Smooth muscle cell (in vitro differentiated cells): ENCODE measurements around the gene ZNF554. TPM values are rescaled to one million over a fixed set of nuclear protein-coding genes. Genes with fewer than 3 reads are reported as not detected.
A peak's percentile ranks its signal among the peaks of the same experiment; 100 is the strongest.

ENCODE experiments used
- DNase-seq: peaks from one replicate; lab custom pipeline; 2025; ENCODE audit not compliant: unreplicated experiment; lab: John Stamatoyannopoulos, UW
- H2AFZ ChIP-seq: fragments of 200-600 bp; sonication (generic); 2 replicates; pipeline ENCODE4 v1.6.0; 2016; ENCODE audit warnings: antibody characterized with exemption, low read depth, mild to moderate bottlenecking
- H3F3A ChIP-seq: fragments of 200-600 bp; sonication (generic); 2 replicates; pipeline ENCODE4 v1.6.0; 2017; ENCODE audit warnings: antibody characterized with exemption, low read depth
- H3K27ac ChIP-seq: fragments of 200-600 bp; sonication (generic); 2 replicates; pipeline ENCODE4 v1.5.1; 2016; ENCODE audit warnings: low read depth, mild to moderate bottlenecking
- H3K27me3 ChIP-seq: fragments of 200-600 bp; sonication (generic); 2 replicates; pipeline ENCODE4 v1.6.1; 2016; ENCODE audit warnings: low read depth, mild to moderate bottlenecking
- H3K36me3 ChIP-seq: fragments of 200-600 bp; sonication (generic); 2 replicates; pipeline ENCODE4 v1.5.1; 2016; ENCODE audit warnings: low read depth
- H3K4me1 ChIP-seq: fragments of 200-600 bp; sonication (generic); 2 replicates; pipeline ENCODE4 v1.5.1; 2016; ENCODE audit warnings: low read depth
- H3K4me2 ChIP-seq: fragments of 200-600 bp; sonication (generic); 2 replicates; pipeline ENCODE4 v1.6.0; 2016; ENCODE audit warnings: mild to moderate bottlenecking
- H3K4me3 ChIP-seq: fragments of 200-600 bp; sonication (generic); 2 replicates; pipeline ENCODE4 v1.5.1; 2016; ENCODE audit warnings: mild to moderate bottlenecking
- H3K79me2 ChIP-seq: fragments of 200-600 bp; sonication (generic); 2 replicates; pipeline ENCODE4 v1.6.0; 2016; ENCODE audit warnings: low read depth, mild to moderate bottlenecking
- H3K9ac ChIP-seq: fragments of 200-600 bp; sonication (generic); 2 replicates; pipeline ENCODE4 v1.6.0; 2016; ENCODE audit warnings: low read depth
- H3K9me3 ChIP-seq: fragments of 200-600 bp; sonication (generic); replicated peaks from 2 replicates; pipeline ENCODE4 v1.5.1; 2016; ENCODE audit warnings: low read depth
- H4K20me1 ChIP-seq: fragments of 200-600 bp; sonication (generic); 2 replicates; pipeline ENCODE4 v1.6.0; 2016; ENCODE audit warnings: low read depth
- WGBS: methylation state at CpG from one replicate; pipeline ENCODE4 v1.1.7; 2016; ENCODE audit warnings: low lambda C conversion rate; 5-methylcytosine and 5-hydroxymethylcytosine counted together
- polyA plus RNA-seq: library from polyadenylated mRNA; unstranded; fragments of >200 nt; fragmentation: Nextera tagmentation; extraction: Ambion mirVana; gene quantifications from 2 replicates; pipeline ENCODE4 v1.2.1, GENCODE V29; 2016
- total RNA-seq: library from RNA; depleted of rRNA; stranded (reverse); fragments of >200 nt; gene quantifications from 2 replicates; pipeline ENCODE4 v1.2.3, GENCODE V29; 2014
- TF ChIP-seq, protein P1 (sequence below): fragments of 200-600 bp; sonication (generic); IDR thresholded peaks from 2 replicates; pipeline ENCODE4 v1.5.1; 2017; ENCODE audit warnings: borderline replicate concordance, mild to moderate bottlenecking, antibody characterized with exemption; ENCODE audit not compliant: insufficient read depth, poor library complexity, severe bottlenecking

ZNF554 gene
- total RNA-seq = 3.0 and 4.8 TPM in 2 replicates
- 2.3 and 4.6 TPM in 2 replicates for polyA plus RNA-seq

DNA sequence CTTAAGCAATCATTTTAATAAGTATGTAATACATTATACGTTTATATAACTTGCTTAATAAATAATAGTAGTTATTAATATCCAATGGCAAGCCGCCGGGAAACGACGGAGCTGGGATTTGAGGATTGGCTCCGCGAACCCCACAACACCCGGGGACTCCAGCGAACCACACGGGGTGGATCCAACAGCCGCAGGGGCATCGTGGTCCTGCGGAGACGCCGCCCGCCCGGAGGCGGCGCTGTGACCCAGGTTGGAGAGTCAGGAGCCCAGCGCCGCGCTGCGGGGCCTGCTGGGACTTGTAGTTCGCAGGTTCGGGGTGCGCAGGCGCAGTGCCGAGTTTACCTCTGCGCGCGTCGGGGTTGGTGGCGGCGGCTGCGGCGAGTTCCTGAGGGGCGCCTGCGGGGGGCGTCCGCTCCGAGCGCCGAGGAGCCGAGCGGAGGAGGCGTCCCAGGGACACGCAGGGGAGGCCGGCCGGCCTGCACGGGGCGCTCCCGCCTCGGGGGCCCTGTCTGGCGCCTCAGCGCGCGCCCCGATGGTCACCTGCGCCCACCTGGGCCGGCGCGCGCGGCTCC is at the start of gene ZNF554:
ZNF554 (plus strand) TSS at position 329 of the 572 bp plus-strand sequence; CDS start at position 533, 204 bp downstream.
- no peaks in the 10 kb centered on the region for H3K4me1 ChIP-seq
- H3K36me3 ChIP-seq = no peaks in the 10 kb centered on the region
- H3K27me3 ChIP-seq = no peaks in the 10 kb centered on the region
- H3K27ac ChIP-seq = no peak within 1 kb of the TSS
- TF ChIP-seq, protein P1, sequence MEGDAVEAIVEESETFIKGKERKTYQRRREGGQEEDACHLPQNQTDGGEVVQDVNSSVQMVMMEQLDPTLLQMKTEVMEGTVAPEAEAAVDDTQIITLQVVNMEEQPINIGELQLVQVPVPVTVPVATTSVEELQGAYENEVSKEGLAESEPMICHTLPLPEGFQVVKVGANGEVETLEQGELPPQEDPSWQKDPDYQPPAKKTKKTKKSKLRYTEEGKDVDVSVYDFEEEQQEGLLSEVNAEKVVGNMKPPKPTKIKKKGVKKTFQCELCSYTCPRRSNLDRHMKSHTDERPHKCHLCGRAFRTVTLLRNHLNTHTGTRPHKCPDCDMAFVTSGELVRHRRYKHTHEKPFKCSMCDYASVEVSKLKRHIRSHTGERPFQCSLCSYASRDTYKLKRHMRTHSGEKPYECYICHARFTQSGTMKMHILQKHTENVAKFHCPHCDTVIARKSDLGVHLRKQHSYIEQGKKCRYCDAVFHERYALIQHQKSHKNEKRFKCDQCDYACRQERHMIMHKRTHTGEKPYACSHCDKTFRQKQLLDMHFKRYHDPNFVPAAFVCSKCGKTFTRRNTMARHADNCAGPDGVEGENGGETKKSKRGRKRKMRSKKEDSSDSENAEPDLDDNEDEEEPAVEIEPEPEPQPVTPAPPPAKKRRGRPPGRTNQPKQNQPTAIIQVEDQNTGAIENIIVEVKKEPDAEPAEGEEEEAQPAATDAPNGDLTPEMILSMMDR = peak; percentile 88
- no peaks in the 10 kb centered on the region for H4K20me1 ChIP-seq
- H2AFZ ChIP-seq = peak within 1 kb of the TSS; percentile 78
- H3K9ac ChIP-seq = peak within 1 kb of the TSS; percentile 66
- H3K79me2 ChIP-seq = peaks cover 5% of the 10 kb centered on the region
- peak; percentile 89 for DNase-seq
- H3K4me3 ChIP-seq = peak within 1 kb of the TSS; percentile 94
- WGBS = under 1% methylated on average over 54 of the region's 64 CpGs
- H3K9me3 ChIP-seq = no peaks in the 10 kb centered on the region
- no peaks in the 10 kb centered on the region for H3F3A ChIP-seq
- H3K4me2 ChIP-seq = peak within 1 kb of the TSS; percentile 98

DNA sequence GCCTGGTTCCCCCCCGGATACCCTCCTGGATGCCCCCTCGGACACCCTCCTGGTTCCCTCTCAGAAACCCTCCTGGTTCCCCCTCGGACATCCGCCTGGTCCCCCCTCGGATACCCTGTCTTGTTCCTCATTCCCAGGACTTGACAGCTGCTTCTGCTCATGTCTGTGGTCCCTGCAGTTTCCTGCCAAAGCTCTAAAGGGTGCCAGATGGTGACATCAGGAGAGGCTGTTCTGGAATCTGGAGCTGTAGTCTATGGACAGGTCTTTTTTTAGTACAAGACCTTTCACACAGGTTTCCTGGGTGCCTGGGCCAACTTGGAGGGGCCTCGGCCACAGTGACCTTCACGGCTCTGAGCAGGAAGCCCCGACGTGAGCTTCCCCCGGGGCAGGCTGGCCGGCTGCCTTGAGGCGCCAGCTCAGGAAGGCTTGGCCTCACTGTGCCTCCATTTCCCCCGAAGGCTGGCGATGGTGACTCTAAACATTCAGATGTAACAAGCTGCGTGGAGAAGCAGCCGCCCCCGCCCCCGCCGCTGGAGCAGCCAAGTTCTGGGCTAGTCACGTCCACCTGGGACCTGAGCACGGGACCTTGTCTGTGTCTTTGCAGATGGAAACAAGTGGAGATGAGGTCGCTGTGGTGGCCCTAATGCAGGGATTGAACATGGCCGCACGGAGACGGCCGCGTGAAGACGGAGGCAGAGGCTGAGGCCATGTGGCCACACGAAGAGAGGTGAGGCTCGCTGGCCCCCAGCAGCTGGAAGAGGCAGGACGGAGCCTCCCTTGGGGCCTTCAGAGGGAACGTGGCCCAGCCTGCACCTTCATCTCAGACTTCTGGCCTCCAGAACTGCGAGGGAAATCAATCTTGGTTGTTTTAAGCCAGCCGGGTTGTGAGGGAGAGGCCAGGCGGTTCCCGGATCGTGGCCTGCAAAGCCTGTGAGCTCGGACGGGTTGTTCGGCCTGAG is 49.3 kb upstream of the ZNF554 start:
- Histone ChIP-seq H3K9me3 (no peaks in the 10 kb centered on the region), H3K4me1 (no peaks in the 10 kb centered on the region), H3K36me3 (no peaks in the 10 kb centered on the region), H3K27me3 (no peaks in the 10 kb centered on the region), H4K20me1 (peaks cover 72% of the 10 kb centered on the region), H3K4me3 (no peak overlapping the region), H3F3A (peaks cover 2% of the 10 kb centered on the region), H2AFZ (no peak overlapping the region), H3K4me2 (no peak overlapping the region), H3K79me2 (peaks cover 64% of the 10 kb centered on the region), H3K27ac (no peak overlapping the region), H3K9ac (no peak overlapping the region)
- 92% methylated on average over 37 of the region's 40 CpGs for WGBS
- no peak for DNase-seq
- TF ChIP-seq, protein P1 = no peak

DNA sequence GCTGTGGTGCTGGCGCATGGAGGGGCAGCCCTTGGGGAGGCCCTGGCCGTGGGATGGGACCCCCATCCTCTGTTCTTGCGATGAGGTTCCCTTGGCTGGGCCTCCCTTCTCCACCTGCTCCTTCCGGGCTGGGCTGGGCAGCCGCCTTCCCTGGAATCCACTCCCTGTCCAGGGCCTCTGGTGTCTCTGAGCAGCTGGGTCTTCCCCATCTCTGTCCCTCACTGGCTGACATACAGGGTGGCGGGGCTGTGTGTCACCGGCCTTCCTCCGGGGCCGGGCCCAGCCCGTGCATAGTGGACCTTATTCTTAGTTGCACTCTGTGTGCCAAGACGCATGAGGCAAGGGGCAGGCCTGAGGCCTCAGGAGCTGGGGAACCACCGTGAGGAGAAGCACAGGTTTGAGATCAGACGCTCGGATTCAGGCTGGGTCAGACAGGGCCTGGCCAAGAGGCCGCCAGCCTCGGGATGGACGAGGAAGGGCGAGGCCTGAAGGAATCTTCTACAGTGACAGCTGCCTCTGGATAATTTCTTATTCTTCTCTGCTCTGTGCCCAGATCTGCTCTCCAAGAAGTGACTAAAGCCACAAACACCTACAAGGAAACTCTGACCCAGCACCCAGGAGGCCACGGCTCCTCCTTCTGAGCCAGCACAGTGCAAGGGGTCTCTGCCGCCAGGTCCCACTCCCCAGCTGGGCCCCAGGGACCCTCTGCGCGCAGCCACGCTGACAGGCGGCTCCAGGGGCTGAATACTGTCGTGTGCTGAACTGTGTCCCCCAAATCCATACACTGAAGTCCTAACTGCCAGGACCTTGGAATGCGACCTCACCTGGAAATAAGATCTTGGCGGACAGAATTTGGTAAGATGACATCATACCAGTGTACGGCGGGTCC is 47.6 kb upstream of the ZNF554 start:
- H3K36me3 ChIP-seq = no peaks in the 10 kb centered on the region
- no peaks in the 10 kb centered on the region for H3K27me3 ChIP-seq
- TF ChIP-seq, protein P1 = no peak
- H3K27ac ChIP-seq = peak overlapping the region; percentile 11
- H4K20me1 ChIP-seq = peaks cover 82% of the 10 kb centered on the region
- H3K4me1 ChIP-seq = no peaks in the 10 kb centered on the region
- 88% methylated on average over 29 of the region's 29 CpGs for WGBS
- no peak overlapping the region for H3K9ac ChIP-seq
- H2AFZ ChIP-seq = no peak overlapping the region
- H3K79me2 ChIP-seq = peaks cover 80% of the 10 kb centered on the region
- no peak for DNase-seq
- peaks cover 5% of the 10 kb centered on the region for H3F3A ChIP-seq
- H3K9me3 ChIP-seq = no peaks in the 10 kb centered on the region
- H3K4me2 ChIP-seq = no peak overlapping the region
- no peak overlapping the region for H3K4me3 ChIP-seq
